Measurements from ENCODE around the gene LAS1L. TPM values are rescaled to one million over a fixed set of nuclear protein-coding genes. Genes with fewer than 3 reads are reported as not detected.

Gene LAS1L
- total RNA-seq, 1 donor from 2014 or later, result 25.7 TPM

DNA sequence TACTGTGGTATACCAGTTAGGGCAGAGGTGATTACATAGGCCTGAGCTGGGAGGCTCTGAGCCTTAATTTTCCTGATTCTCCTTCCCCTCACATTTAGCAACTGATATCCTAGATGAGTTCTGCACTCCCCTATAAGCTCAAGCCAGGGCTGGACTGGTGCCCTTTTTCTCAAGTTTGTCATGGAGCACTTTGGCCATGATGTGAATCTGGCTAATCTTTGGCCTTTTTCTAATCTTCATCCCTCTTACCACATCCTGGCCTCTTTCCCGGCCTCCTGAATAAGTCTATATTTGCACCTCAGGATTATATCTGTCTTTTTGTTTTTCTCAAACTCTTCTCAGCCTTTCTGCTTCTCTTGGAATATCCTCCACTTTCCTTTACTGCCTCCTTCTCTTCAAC, 10.9 kb upstream of the LAS1L start:
- Histone ChIP-seq H3K9me3 (no peaks in the 10 kb centered on the region), H3K4me3 (no peak overlapping the region), H3K27me3 (ENCODE audit: low read depth) (no peaks in the 10 kb centered on the region), H3K4me1 (no peaks in the 10 kb centered on the region), H3K36me3 (no peaks in the 10 kb centered on the region), H3K27ac (no peak overlapping the region)
- intact Hi-C loops (cut with DNase I), result no loop called here
- no peak for ATAC-seq
- DNase-seq, result no peak
- TF ChIP-seq, protein P1, sequence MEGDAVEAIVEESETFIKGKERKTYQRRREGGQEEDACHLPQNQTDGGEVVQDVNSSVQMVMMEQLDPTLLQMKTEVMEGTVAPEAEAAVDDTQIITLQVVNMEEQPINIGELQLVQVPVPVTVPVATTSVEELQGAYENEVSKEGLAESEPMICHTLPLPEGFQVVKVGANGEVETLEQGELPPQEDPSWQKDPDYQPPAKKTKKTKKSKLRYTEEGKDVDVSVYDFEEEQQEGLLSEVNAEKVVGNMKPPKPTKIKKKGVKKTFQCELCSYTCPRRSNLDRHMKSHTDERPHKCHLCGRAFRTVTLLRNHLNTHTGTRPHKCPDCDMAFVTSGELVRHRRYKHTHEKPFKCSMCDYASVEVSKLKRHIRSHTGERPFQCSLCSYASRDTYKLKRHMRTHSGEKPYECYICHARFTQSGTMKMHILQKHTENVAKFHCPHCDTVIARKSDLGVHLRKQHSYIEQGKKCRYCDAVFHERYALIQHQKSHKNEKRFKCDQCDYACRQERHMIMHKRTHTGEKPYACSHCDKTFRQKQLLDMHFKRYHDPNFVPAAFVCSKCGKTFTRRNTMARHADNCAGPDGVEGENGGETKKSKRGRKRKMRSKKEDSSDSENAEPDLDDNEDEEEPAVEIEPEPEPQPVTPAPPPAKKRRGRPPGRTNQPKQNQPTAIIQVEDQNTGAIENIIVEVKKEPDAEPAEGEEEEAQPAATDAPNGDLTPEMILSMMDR (IDR thresholded peaks at IDR 0.05), result no peak

DNA sequence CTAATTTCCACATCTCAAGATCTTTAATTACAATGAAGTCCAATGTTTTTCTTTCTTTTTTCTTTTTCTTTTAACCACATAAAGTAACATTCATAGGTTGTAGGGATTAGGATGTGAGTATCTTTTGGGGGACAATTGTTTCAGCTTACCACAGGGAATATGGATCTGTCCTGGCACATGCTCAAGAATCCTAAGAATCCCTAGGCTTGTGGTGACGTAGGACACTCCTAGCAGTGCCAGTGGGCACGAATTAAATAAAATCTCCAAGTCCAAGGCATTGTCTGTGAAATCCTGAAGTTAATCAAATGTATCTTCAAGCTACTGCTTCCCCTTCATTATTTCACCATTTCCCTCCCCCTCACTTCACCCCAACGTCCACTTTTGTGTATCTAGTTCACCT, 2.6 kb upstream of the LAS1L start:
- Histone ChIP-seq H3K4me3 (no peak overlapping the region), H3K9me3 (no peaks in the 10 kb centered on the region), H3K27me3 (ENCODE audit: low read depth) (no peaks in the 10 kb centered on the region), H3K4me1 (peaks cover 15% of the 10 kb centered on the region), H3K27ac (no peak overlapping the region), H3K36me3 (no peaks in the 10 kb centered on the region)
- ATAC-seq, result no peak
- no peak for DNase-seq
- intact Hi-C loops (cut with DNase I), result no loop called here
- TF ChIP-seq, protein P1 (IDR thresholded peaks at IDR 0.05), result no peak

DNA sequence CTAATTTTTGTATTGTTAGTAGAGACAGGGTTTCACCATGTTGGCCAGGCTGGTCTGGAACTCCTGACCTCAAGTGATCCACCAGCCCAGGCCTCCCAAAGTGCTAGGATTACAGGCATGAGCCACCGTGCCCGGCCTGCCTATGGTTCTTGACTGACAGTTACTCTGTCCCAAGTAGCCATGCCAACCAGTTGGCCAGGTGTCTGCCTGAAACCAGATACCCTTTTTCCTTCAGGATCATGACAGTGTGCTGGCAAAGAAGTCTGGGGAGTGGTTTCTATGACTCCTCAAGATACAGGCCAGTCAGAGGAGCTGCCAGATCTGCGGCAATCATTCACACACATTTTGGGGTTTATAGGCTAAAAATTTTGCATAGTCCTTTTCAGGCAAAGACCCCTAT, 1.7 kb upstream of the LAS1L start:
- H3K9me3 ChIP-seq, result no peaks in the 10 kb centered on the region
- no peak overlapping the region for H3K4me3 ChIP-seq
- intact Hi-C loops (cut with DNase I), result no loop called here
- no peak for DNase-seq
- H3K4me1 ChIP-seq, result peaks cover 15% of the 10 kb centered on the region
- no peak overlapping the region for H3K27ac ChIP-seq
- no peaks in the 10 kb centered on the region for H3K27me3 ChIP-seq (ENCODE audit: low read depth)
- ATAC-seq, result no peak
- peaks cover 7% of the 10 kb centered on the region for H3K36me3 ChIP-seq
- TF ChIP-seq, protein P1 (IDR thresholded peaks at IDR 0.05), result no peak

DNA sequence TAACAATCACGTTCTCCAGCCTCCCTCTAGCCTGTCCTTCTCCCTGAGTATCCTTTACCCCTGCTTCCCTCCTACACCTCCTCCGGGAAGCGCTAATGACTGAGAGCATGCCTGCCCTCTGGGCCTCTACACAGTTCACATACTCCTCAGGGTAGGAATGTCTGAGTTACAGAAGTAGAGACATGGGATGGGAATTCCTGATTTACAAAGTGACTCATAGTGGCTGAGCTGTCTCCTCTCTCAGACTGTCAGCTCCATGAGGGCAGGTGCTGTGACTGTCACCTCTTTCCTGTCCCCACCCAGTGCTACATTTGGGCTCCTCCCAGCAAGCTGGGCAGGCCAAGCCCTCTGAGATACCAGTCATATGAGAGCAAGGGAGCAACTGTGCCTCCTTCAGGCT, 2.6 kb downstream of the LAS1L start:
- H3K4me1 ChIP-seq, result peaks cover 15% of the 10 kb centered on the region
- H3K36me3 ChIP-seq, result peaks cover 40% of the 10 kb centered on the region
- intact Hi-C loops (cut with DNase I), result no loop called here
- H3K9me3 ChIP-seq, result no peaks in the 10 kb centered on the region
- ATAC-seq (no peak), DNase-seq (no peak)
- H3K27ac ChIP-seq, result no peak overlapping the region
- TF ChIP-seq, protein P1 (IDR thresholded peaks at IDR 0.05), result no peak
- no peaks in the 10 kb centered on the region for H3K27me3 ChIP-seq (ENCODE audit: low read depth)
- no peak overlapping the region for H3K4me3 ChIP-seq

DNA sequence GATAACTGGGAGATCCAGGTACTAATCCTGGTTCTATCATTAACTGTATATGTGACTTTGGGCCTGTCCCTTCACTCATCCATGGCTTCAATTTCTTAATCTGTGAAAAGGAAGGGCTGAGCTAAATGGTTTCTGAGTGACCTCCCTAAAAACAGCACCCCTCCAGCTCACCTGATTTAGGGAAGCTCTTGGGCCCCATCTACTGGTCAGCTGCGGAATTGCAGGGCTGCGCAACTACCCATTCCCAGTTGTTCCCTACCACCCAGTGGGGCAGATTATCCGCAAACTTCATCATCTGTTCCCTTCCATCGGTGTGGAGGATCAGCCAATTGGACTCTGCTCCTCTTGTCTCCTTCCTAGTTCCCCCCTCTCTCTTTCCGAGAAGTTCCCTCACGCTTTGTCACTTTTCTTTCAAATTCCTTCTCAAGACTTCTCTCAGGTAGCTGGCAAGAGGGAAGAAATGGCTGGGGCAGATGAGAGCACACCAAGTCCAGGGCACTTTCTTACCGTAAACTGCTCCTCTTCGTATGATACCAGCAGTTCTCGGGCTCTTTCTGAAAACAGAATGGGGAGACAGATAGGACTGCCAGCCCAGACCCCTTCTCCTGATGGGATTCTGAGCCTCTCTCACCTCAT, 5.8 kb downstream of the LAS1L start:
- no peak for DNase-seq
- H3K27ac ChIP-seq, result no peak overlapping the region
- H3K4me1 ChIP-seq, result peaks cover 14% of the 10 kb centered on the region
- ATAC-seq, result peak; percentile 62 to 77
- H3K4me3 ChIP-seq, result no peak overlapping the region
- intact Hi-C loops (cut with DNase I), result no loop called here
- TF ChIP-seq, protein P1 (IDR thresholded peaks at IDR 0.05), result peak; percentile 84
- H3K36me3 ChIP-seq, result peaks cover 69% of the 10 kb centered on the region
- no peaks in the 10 kb centered on the region for H3K9me3 ChIP-seq
- no peaks in the 10 kb centered on the region for H3K27me3 ChIP-seq (ENCODE audit: low read depth)

All from lower lobe of right lung (tissue), 2 donors.